Progenitor cell of endocrine pancreas (in vitro differentiated cells): ENCODE data around the gene ERVH48-1. TPM values are rescaled to one million over a fixed set of nuclear protein-coding genes. Genes with fewer than 3 reads are reported as not detected.
A peak's percentile ranks its signal among the peaks of the same experiment; 100 is the strongest.
"Not testable (repeated sequence)": the region's sequence is repeated elsewhere in the genome, so short reads cannot be mapped to it uniquely, and the experiment has no call there.

Experiments used
- DNase-seq: peaks from one replicate; pipeline ENCODE4 v3.0.0; 2021; ENCODE audit warnings: low spot score; ENCODE audit not compliant: unreplicated experiment
- H3K27ac Mint-ChIP-seq: 2 replicates; pipeline ENCODE4 v1.8.0; 2021; ENCODE audit warnings: mild to moderate bottlenecking, moderate library complexity, mixed read lengths
- H3K27me3 Mint-ChIP-seq: 2 replicates; pipeline ENCODE4 v1.8.0; 2021; ENCODE audit warnings: mixed read lengths
- H3K36me3 Mint-ChIP-seq: 2 replicates; pipeline ENCODE4 v1.8.0; 2022; ENCODE audit warnings: mixed read lengths; ENCODE audit not compliant: insufficient read depth
- H3K4me1 Mint-ChIP-seq: 2 replicates; pipeline ENCODE4 v1.8.0; 2021; ENCODE audit warnings: low read depth, mixed read lengths
- H3K4me3 Mint-ChIP-seq: 2 replicates; pipeline ENCODE4 v1.8.0; 2021; ENCODE audit warnings: low read depth, mild to moderate bottlenecking, moderate library complexity, mixed read lengths
- H3K9me3 Mint-ChIP-seq: 2 replicates; pipeline ENCODE4 v1.8.0; 2021; ENCODE audit warnings: low read depth, mixed read lengths
- CTCF ChIP-seq: fragments of 200-600 bp; sonication (generic); IDR thresholded peaks from one replicate; pipeline ENCODE4 v1.5.0; 2021; ENCODE audit warnings: antibody characterized with exemption, mild to moderate bottlenecking; ENCODE audit not compliant: unreplicated experiment
- microRNA-seq: library from miRNA; unstranded; fragments of <30 nt; microRNA quantifications from one replicate; pipeline ENCODE4 v1.1.0, GENCODE V29; 2020; ENCODE audit warnings: borderline number of aligned reads; ENCODE audit not compliant: unreplicated experiment
- total RNA-seq: library from RNA; stranded (reverse); gene quantifications from 2 replicates; pipeline ENCODE4 v1.2.1, GENCODE V29; 2021

The ERVH48-1 gene
- total RNA-seq, 1 donor from 2014 or later: 0.91 TPM

DNA sequence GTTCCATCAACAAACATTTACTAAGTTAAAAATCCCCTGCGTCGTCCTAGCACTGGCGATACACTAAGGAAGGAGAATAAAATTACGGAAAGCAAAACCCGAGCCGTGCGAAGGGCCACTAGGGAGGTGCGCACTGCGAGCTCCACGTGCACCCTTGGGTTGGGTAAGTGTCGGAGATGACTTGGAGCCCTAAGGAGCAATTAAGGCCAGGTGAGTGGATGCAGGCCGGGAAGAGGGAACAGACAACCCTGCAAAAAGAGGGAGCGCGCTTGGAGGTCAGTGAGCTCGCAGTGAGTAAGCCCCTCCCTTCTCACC is 46.8 kb downstream of the ERVH48-1 start:
- Mint-ChIP-seq H3K4me3 (peak overlapping the region; percentile 97), H3K9me3 (no peaks in the 10 kb centered on the region), H3K36me3 (peaks cover 6% of the 10 kb centered on the region), H3K27me3 (no peaks in the 10 kb centered on the region), H3K4me1 (peaks cover 17% of the 10 kb centered on the region), H3K27ac (peak overlapping the region; percentile 94)
- TF ChIP-seq CTCF: no peak
- no peak for DNase-seq

DNA sequence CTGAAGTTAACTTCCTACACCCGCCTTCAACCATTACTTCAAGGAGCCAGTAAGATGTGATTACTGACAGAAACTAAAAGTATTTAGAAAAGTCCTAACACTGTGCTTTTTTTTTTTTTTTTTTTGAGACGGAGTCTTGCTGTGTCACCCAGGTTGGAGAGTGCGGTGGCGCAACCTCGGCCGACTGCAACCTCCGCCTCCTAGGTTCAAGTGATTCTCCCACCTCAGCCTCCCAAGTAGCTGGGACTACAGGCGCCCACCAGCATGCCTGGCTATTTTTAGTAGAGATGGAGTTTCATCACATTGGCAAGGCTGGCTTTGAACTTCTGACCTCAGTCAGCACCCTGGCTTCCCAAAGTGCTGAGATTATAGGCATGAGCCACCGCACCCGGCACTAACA is 49.6 kb downstream of the ERVH48-1 start:
- not testable (repeated sequence) for DNase-seq, H3K27ac Mint-ChIP-seq, H3K36me3 Mint-ChIP-seq, H3K9me3 Mint-ChIP-seq, H3K27me3 Mint-ChIP-seq, H3K4me3 Mint-ChIP-seq
- peaks cover 17% of the 10 kb centered on the region for H3K4me1 Mint-ChIP-seq

DNA sequence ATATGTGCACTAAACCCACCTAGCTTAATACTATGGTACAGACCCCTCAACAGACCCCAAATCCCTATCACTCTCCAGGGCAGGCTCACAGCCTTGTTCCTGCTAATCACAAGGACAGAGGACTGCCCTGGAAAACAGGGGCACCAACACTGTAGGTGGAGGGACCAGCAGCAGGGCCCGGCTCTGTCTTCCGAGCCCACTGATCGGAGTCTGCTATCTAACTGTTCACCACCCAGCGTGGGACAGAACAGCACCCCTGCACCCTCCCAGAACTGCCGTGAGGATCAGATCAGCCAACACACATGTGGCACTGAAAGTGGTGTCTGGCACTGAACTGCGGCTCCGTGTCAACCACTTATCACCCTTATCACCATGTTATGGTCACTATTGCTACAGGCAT is 52.3 kb downstream of the ERVH48-1 start:
- Mint-ChIP-seq H3K27me3 (no peaks in the 10 kb centered on the region), H3K36me3 (peaks cover 15% of the 10 kb centered on the region), H3K4me3 (no peak overlapping the region), H3K4me1 (peaks cover 2% of the 10 kb centered on the region), H3K9me3 (no peaks in the 10 kb centered on the region), H3K27ac (no peak overlapping the region)
- no peak for DNase-seq
- TF ChIP-seq CTCF: no peak

- no peak overlapping the region for H3K27ac Mint-ChIP-seq
- DNase-seq: no peak
- TF ChIP-seq CTCF: no peak
- peaks cover 13% of the 10 kb centered on the region for H3K36me3 Mint-ChIP-seq
- no peak overlapping the region for H3K4me3 Mint-ChIP-seq
- no peaks in the 10 kb centered on the region for H3K9me3 Mint-ChIP-seq
- no peaks in the 10 kb centered on the region for H3K4me1 Mint-ChIP-seq
- no peaks in the 10 kb centered on the region for H3K27me3 Mint-ChIP-seq
Measured at GRCh38 chr21:42868196-42868595, 57.2 kb downstream of the ERVH48-1 start.

Small RNA genes within 50 kb of the gene (microRNA-seq; reads per million reads assigned to microRNA genes)
- not detected for gene MIR5692B

Other genes with a start within 250 kb of the ERVH48-1 start
- gene WDR4, start 46.1 kb downstream of the ERVH48-1 start, total RNA-seq: 21.4 and 22.5 TPM in 2 replicates
- gene NDUFV3, start 32.3 kb downstream of the ERVH48-1 start, total RNA-seq: 31.2 and 34.1 TPM in 2 replicates
- gene PKNOX1, start 48.9 kb upstream of the ERVH48-1 start, total RNA-seq: 27.7 and 30.1 TPM in 2 replicates
- 160 and 184 TPM in 2 replicates for gene CBS, start 150.2 kb upstream of the ERVH48-1 start, total RNA-seq
- 41.1 and 46.8 TPM in 2 replicates for gene U2AF1, start 181.9 kb upstream of the ERVH48-1 start, total RNA-seq
- not detected in 2 replicates for gene CRYAA, start 243.4 kb upstream of the ERVH48-1 start, total RNA-seq